ENCODE data around the gene COLQ. TPM values are rescaled to one million over a fixed set of nuclear protein-coding genes. Genes with fewer than 3 reads are reported as not detected.
A peak's percentile ranks its signal among the peaks of the same experiment; 100 is the strongest.

The COLQ gene
- total RNA-seq, 4 donors from 2014 or later, result 2.6 to 21.3 (median 4.0) TPM

DNA sequence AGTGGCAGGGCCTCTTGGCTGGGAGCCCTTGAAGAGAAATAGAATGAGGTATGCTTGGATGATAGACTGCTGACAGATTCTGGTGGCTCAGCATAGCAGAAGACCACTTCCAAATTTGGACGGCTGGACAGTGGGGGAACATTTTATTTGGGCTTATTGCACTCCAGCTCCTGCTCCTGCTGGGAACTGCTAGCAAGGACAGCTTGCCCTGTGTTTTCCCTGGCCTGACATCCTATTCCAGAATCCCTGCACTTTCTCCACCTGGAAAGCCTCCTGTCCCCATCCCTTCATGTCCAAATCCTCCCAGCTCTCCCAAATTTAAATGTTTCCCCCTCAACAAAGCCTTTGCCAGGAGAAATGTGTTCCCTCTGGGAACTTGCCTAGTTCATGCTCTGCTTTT is 9.8 kb upstream of the COLQ start:
- no peaks in the 10 kb centered on the region for H3K36me3 ChIP-seq
- H3K4me3 ChIP-seq, result no peak overlapping the region
- intact Hi-C loops (cut with DNase I; ENCODE audit: low total_unique reads), result no loop called here
- TF ChIP-seq, protein P1, sequence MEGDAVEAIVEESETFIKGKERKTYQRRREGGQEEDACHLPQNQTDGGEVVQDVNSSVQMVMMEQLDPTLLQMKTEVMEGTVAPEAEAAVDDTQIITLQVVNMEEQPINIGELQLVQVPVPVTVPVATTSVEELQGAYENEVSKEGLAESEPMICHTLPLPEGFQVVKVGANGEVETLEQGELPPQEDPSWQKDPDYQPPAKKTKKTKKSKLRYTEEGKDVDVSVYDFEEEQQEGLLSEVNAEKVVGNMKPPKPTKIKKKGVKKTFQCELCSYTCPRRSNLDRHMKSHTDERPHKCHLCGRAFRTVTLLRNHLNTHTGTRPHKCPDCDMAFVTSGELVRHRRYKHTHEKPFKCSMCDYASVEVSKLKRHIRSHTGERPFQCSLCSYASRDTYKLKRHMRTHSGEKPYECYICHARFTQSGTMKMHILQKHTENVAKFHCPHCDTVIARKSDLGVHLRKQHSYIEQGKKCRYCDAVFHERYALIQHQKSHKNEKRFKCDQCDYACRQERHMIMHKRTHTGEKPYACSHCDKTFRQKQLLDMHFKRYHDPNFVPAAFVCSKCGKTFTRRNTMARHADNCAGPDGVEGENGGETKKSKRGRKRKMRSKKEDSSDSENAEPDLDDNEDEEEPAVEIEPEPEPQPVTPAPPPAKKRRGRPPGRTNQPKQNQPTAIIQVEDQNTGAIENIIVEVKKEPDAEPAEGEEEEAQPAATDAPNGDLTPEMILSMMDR (IDR thresholded peaks at IDR 0.05), result no peak
- no peak for TF ChIP-seq POLR2A (IDR thresholded peaks at IDR 0.05)
- no peaks in the 10 kb centered on the region for H3K27me3 ChIP-seq
- no peaks in the 10 kb centered on the region for H3K4me1 ChIP-seq
- no peaks in the 10 kb centered on the region for H3K9me3 ChIP-seq
- no peak for DNase-seq
- H3K27ac ChIP-seq, result no peak overlapping the region

DNA sequence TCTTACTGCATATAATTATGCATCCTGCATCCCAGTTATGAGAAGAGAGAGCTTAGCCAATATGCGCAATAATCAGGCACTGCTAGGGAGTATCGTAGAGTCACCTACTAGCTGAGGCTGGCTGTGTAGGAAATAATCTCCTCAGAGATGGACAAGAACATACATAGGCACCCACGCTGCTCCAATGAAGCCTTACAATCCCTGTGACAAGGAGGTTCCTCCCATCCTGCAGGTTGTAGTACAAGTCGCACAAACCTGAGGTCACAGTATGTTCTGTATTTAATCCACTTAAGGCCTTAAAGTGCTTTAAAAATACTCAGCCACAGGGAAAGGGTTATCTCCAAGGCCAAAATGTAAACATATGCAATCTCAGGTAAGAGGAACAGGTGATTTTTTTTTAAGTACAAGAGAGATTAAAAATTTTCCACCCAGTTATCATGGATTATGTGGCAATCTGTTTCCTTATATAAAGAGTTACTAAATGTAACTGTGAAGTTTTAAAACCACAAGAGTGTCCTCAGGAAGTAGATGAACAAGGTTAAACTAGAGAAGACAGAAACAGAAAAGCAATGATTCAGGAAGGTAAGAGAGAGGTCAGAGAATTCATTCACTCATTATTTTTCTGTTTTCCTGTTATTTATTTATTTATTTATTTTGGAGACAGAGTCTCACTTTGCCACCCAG is 7.5 kb upstream of the COLQ start:
- Histone ChIP-seq H3K4me3 (no peak overlapping the region), H3K27ac (no peak overlapping the region), H3K4me1 (no peaks in the 10 kb centered on the region), H3K36me3 (no peaks in the 10 kb centered on the region), H3K27me3 (no peaks in the 10 kb centered on the region), H3K9me3 (no peaks in the 10 kb centered on the region)
- DNase-seq, result no peak
- TF ChIP-seq, protein P1 (IDR thresholded peaks at IDR 0.05), result no peak
- TF ChIP-seq POLR2A (IDR thresholded peaks at IDR 0.05), result no peak
- intact Hi-C loops (cut with DNase I; ENCODE audit: low total_unique reads), result no loop called here

DNA sequence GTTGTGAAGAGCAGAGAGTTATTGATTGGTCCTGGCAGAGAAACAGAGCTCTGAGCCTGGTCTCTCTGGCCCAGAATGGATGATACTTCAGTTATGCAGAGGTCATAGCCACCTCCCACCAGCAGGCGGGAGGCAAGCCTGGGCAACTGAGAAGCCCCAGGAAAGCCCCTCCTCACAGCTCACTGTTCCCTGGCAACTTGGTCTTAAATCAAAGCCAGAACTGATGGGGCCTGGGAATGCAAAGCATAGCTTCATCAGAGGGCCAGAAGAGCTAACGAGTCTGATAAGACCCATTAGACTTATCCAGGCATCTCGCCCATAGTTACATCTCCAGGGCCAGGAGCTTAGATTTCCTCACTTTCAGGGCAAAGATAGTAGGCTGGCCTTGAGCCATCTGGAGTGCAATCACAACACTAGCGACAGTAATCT is 5.5 kb upstream of the COLQ start:
- TF ChIP-seq, protein P1 (IDR thresholded peaks at IDR 0.05), result no peak
- TF ChIP-seq POLR2A (IDR thresholded peaks at IDR 0.05), result no peak
- peak; percentile 28 to 50 for DNase-seq
- no peaks in the 10 kb centered on the region for H3K9me3 ChIP-seq
- H3K27ac ChIP-seq, result no peak overlapping the region
- H3K4me3 ChIP-seq, result no peak overlapping the region
- intact Hi-C loops (cut with DNase I; ENCODE audit: low total_unique reads), result no loop called here
- no peaks in the 10 kb centered on the region for H3K4me1 ChIP-seq
- no peaks in the 10 kb centered on the region for H3K27me3 ChIP-seq
- H3K36me3 ChIP-seq, result no peaks in the 10 kb centered on the region

- Histone ChIP-seq H3K9me3 (no peaks in the 10 kb centered on the region), H3K36me3 (no peaks in the 10 kb centered on the region), H3K4me3 (no peak overlapping the region), H3K27ac (no peak overlapping the region), H3K4me1 (no peaks in the 10 kb centered on the region), H3K27me3 (no peaks in the 10 kb centered on the region)
- intact Hi-C loops (cut with DNase I; ENCODE audit: low total_unique reads), result no loop called here
- TF ChIP-seq, protein P1 (IDR thresholded peaks at IDR 0.05), result no peak
- TF ChIP-seq POLR2A (IDR thresholded peaks at IDR 0.05), result no peak
- DNase-seq, result no peak
These were observed 4.3 kb upstream of the COLQ start for GRCh38 chr3:15525790-15526189.

DNA sequence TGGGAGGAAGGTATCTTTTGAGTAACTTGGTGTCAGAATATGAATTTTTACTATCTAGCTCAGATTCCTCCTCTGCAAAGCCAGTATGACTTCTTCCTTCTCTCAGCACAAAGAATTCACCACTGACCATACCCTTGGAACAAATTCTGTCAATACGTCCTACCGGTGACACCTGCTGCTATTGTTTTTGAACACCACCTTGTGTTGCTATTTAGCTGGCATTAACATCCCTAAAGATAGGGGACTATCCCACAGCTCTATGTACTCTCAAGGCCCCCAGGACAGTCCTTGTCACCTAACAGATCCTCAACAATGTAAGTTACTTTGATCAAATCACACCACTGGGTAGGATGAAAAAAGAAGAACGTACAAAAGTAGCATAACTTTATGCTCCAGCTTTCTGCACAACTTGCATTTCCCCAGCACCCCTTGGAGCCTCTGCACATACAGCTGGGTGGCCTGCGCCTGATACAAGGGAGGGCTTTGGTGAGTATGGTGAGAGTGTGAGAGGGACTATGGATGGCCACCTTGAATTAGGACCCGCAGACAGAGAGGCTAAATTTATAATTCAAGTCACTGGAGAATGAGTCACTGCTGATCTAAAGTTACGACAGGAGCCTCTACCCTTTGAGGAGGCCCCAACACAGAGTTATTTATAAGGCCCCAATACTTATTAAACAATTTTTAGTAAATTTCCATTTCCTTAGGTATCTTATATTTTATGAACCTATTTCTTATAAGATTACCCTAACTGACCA is 2.3 kb upstream of the COLQ start:
- no peaks in the 10 kb centered on the region for H3K4me1 ChIP-seq
- no peak for DNase-seq
- H3K27ac ChIP-seq, result no peak overlapping the region
- no peaks in the 10 kb centered on the region for H3K36me3 ChIP-seq
- no peaks in the 10 kb centered on the region for H3K27me3 ChIP-seq
- no peak overlapping the region for H3K4me3 ChIP-seq
- no peaks in the 10 kb centered on the region for H3K9me3 ChIP-seq
- intact Hi-C loops (cut with DNase I; ENCODE audit: low total_unique reads), result no loop called here
- TF ChIP-seq, protein P1 (IDR thresholded peaks at IDR 0.05), result no peak
- no peak for TF ChIP-seq POLR2A (IDR thresholded peaks at IDR 0.05)
